OCI-LY7 (cell line): ENCODE results near the gene COL4A2. TPM values are rescaled to one million over a fixed set of nuclear protein-coding genes. Genes with fewer than 3 reads are reported as not detected.

Experiments
- BruUV-seq: library from RNA; stranded (reverse); fragments of 400-500 nt; replicated peaks from 2 replicates; lab custom pipeline; 2021; lab: Mats Ljungman, UMichigan
- CTCF ChIA-PET: fragments of 300-600 bp; sonication (Branson Sonifier 250); formaldehyde crosslinking; loops from one replicate; lab custom pipeline; 2022; ENCODE audit warnings: antibody characterized with exemption; ENCODE audit not compliant: unreplicated experiment; lab: Charles Lee
- POLR2A ChIA-PET: fragments of 300-600 bp; sonication (Branson Sonifier 250); formaldehyde crosslinking; loops from one replicate; lab custom pipeline; 2022; ENCODE audit warnings: antibody characterized with exemption; lab: Charles Lee
- DNase-seq: peaks from one replicate; pipeline ENCODE4 v3.0.0-alpha.2; 2015; ENCODE audit warnings: low spot score
- H2AFZ ChIP-seq: fragments of 200-600 bp; sonication (generic), shearing (Covaris generic); 2 replicates; pipeline ENCODE4 v1.6.1; 2014; ENCODE audit warnings: mild to moderate bottlenecking, antibody characterized with exemption, low read length, moderate library complexity
- H3K27ac ChIP-seq: fragments of 200-600 bp; sonication (generic); 2 replicates; pipeline ENCODE4 v1.5.1; 2014; ENCODE audit warnings: mixed run types, low read depth, mild to moderate bottlenecking, moderate library complexity, low read length, inconsistent platforms; ENCODE audit not compliant: poor library complexity, severe bottlenecking
- H3K36me3 ChIP-seq: fragments of 200-600 bp; sonication (generic); 2 replicates; pipeline ENCODE4 v1.6.1; 2014; ENCODE audit warnings: mild to moderate bottlenecking, antibody characterized with exemption, low read length, moderate library complexity, mixed read lengths; ENCODE audit not compliant: insufficient read depth
- H3K4me1 ChIP-seq: fragments of 200-600 bp; sonication (generic); 2 replicates; pipeline ENCODE4 v1.5.1; 2014; ENCODE audit warnings: mild to moderate bottlenecking, low read length; ENCODE audit not compliant: insufficient read depth, poor library complexity, severe bottlenecking
- H3K4me2 ChIP-seq: fragments of 200-600 bp; sonication (generic); 2 replicates; pipeline ENCODE4 v1.6.1; 2014; ENCODE audit warnings: mild to moderate bottlenecking, low read length
- H3K4me3 ChIP-seq: fragments of 200-600 bp; sonication (generic); 2 replicates; pipeline ENCODE4 v1.5.1; 2014; ENCODE audit warnings: mild to moderate bottlenecking, low read depth, low read length; ENCODE audit not compliant: poor library complexity, severe bottlenecking
- H3K79me2 ChIP-seq: fragments of 200-600 bp; sonication (generic); 2 replicates; pipeline ENCODE4 v1.6.1; 2016; ENCODE audit warnings: low read depth, mild to moderate bottlenecking, low read length, moderate library complexity, mixed read lengths; ENCODE audit not compliant: insufficient read depth
- H3K9me2 ChIP-seq: fragments of 200-600 bp; sonication (generic); 2 replicates; pipeline ENCODE4 v1.6.1; 2016; ENCODE audit warnings: mild to moderate bottlenecking, low read length, mixed read lengths; ENCODE audit not compliant: insufficient read depth
- H3K9me3 ChIP-seq: fragments of 200-600 bp; sonication (generic); 2 replicates; pipeline ENCODE4 v1.6.1; 2014; ENCODE audit warnings: mild to moderate bottlenecking, mixed run types, low read length, mixed read lengths
- H4K20me1 ChIP-seq: fragments of 200-600 bp; sonication (generic); 2 replicates; pipeline ENCODE4 v1.6.1; 2014; ENCODE audit warnings: mild to moderate bottlenecking, antibody characterized with exemption, low read length, moderate library complexity, mixed read lengths; ENCODE audit not compliant: insufficient read depth
- CTCF ChIP-seq: fragments of 200-600 bp; sonication (generic); conservative IDR thresholded peaks from 2 replicates; pipeline ENCODE4 v1.5.1; 2014; ENCODE audit warnings: mild to moderate bottlenecking, antibody characterized with exemption, low read length, moderate library complexity, mixed read lengths
- EZH2phosphoT487 ChIP-seq: fragments of 200-600 bp; sonication (generic); IDR thresholded peaks from 2 replicates; pipeline ENCODE4 v1.6.1; 2018; ENCODE audit warnings: low read depth, borderline replicate concordance, mild to moderate bottlenecking, mixed run types, antibody characterized with exemption, low read length, moderate library complexity, mixed read lengths
- intact Hi-C: fragments of 100-400 bp; cut with micrococcal nuclease; formaldehyde crosslinking; loops from one replicate; pipeline ENCODE4 v1.10.0; 2022; ENCODE audit not compliant: unreplicated experiment
- total RNA-seq, 2 experiments: library from RNA; depleted of rRNA in 1 of 2; stranded (reverse); fragments of >200 nt in 1 of 2; shearing (Covaris generic) in 1 of 2; gene quantifications; 2 replicates each; pipeline ENCODE4 v1.2.3, GENCODE V29; 2014 to 2022

COL4A2 gene
- total RNA-seq, 2 experiments from 2014 or later = 0.34 TPM; not detected in 1

GRCh38 chr13:110464556-110465333 lies 157.7 kb downstream of the COL4A2 start:
- DNase-seq = no peak
- H3K27ac ChIP-seq = no peak overlapping the region
- H3K4me3 ChIP-seq = no peak overlapping the region
- H4K20me1 ChIP-seq = no peaks in the 10 kb centered on the region
- intact Hi-C loops = no loop called here
- no peaks in the 10 kb centered on the region for H3K79me2 ChIP-seq
- H3K9me2 ChIP-seq = no peaks in the 10 kb centered on the region
- H2AFZ ChIP-seq = no peak overlapping the region
- ChIA-PET CTCF (no interaction called here), POLR2A (no interaction called here)
- H3K9me3 ChIP-seq = no peaks in the 10 kb centered on the region
- BruUV-seq = no TSS peak
- TF ChIP-seq CTCF (no peak), EZH2phosphoT487 (no peak)
- no peaks in the 10 kb centered on the region for H3K4me1 ChIP-seq
- no peak overlapping the region for H3K4me2 ChIP-seq
- no peaks in the 10 kb centered on the region for H3K36me3 ChIP-seq

GRCh38 chr13:110465696-110466095 lies 158.6 kb downstream of the COL4A2 start:
- CTCF ChIA-PET = no interaction called here
- DNase-seq = no peak
- no TSS peak for BruUV-seq
- H3K9me2 ChIP-seq = no peaks in the 10 kb centered on the region
- H3K36me3 ChIP-seq = no peaks in the 10 kb centered on the region
- H3K4me2 ChIP-seq = no peak overlapping the region
- POLR2A ChIA-PET = no interaction called here
- H3K79me2 ChIP-seq = no peaks in the 10 kb centered on the region
- H2AFZ ChIP-seq = no peak overlapping the region
- H4K20me1 ChIP-seq = no peaks in the 10 kb centered on the region
- intact Hi-C loops = no loop called here
- H3K4me3 ChIP-seq = no peak overlapping the region
- no peaks in the 10 kb centered on the region for H3K9me3 ChIP-seq
- H3K27ac ChIP-seq = no peak overlapping the region
- no peaks in the 10 kb centered on the region for H3K4me1 ChIP-seq
- no peak for TF ChIP-seq CTCF
- TF ChIP-seq EZH2phosphoT487 = no peak

GRCh38 chr13:110466266-110466915 lies 159.3 kb downstream of the COL4A2 start:
- CTCF ChIA-PET = no interaction called here
- H3K36me3 ChIP-seq = no peaks in the 10 kb centered on the region
- POLR2A ChIA-PET = no interaction called here
- no peak for TF ChIP-seq EZH2phosphoT487
- no peak for TF ChIP-seq CTCF
- H3K4me1 ChIP-seq = peaks cover 7% of the 10 kb centered on the region
- intact Hi-C loops = no loop called here
- no peak overlapping the region for H2AFZ ChIP-seq
- H3K9me3 ChIP-seq = no peaks in the 10 kb centered on the region
- H3K9me2 ChIP-seq = no peaks in the 10 kb centered on the region
- no peak overlapping the region for H3K4me3 ChIP-seq
- no peaks in the 10 kb centered on the region for H4K20me1 ChIP-seq
- H3K79me2 ChIP-seq = no peaks in the 10 kb centered on the region
- H3K4me2 ChIP-seq = no peak overlapping the region
- H3K27ac ChIP-seq = no peak overlapping the region
- DNase-seq = no peak
- BruUV-seq = no TSS peak
